Heart left ventricle (tissue), 13 donors: Measurements from ENCODE around the gene GPC6.

Experiments
- POLR2A ChIP-seq, 2 donors: fragments of 450-650 bp; IDR thresholded peaks; one replicate each; pipeline ENCODE4 v1.6.1; 2017; ENCODE audit warnings: antibody characterized with exemption in 2 of 2, mild to moderate bottlenecking in 2 of 2, moderate library complexity in 2 of 2
- TF ChIP-seq, protein P1 (sequence below), 12 donors: fragments of 200-600 bp; sonication (generic) in 4 of 12; IDR thresholded peaks; one replicate each; pipeline versions ENCODE4 v1.5.0 to v1.8.0; 2018 to 2022; ENCODE audit warnings: antibody characterized with exemption in 12 of 12, mild to moderate bottlenecking in 5 of 12
- donor health status: ischemic (EF 13 %, LVEDD 7.1; RV severe dilation, severe dysfunction).
- donor health status: DM: no; HTN: yes; CAD: no.
- donor health status: DM: no; HTN: no; CAD: no.
- donor health status: ischemic (EF 25% LVEDD 6.9; RV normal size, moderate dysfunction).
- donor health status: ischemic (EF 25% LVEDD 5.7; RV mildly dilated, moderate dysfunction).
- donor health status: ischemic (EF 35%, LVEDD 5.7; RV mildly dilated, moderate dysfunction).
- donor health status: nonischemic (EF 11% LVEDD 7.7; RV severe dilation, severe dysfunction).
- donor health status: DM: yes; HTN: yes; CAD: no.
- donor health status: PGD.
- donor health status: ischemic (EF 29% LVEDD 5.4; RV normal size, mild dysfunction).
- donor health status: nonischemic (EF 23%, LVEDD 6.1; RV moderate dilation, normal function).

- TF ChIP-seq, protein P1, sequence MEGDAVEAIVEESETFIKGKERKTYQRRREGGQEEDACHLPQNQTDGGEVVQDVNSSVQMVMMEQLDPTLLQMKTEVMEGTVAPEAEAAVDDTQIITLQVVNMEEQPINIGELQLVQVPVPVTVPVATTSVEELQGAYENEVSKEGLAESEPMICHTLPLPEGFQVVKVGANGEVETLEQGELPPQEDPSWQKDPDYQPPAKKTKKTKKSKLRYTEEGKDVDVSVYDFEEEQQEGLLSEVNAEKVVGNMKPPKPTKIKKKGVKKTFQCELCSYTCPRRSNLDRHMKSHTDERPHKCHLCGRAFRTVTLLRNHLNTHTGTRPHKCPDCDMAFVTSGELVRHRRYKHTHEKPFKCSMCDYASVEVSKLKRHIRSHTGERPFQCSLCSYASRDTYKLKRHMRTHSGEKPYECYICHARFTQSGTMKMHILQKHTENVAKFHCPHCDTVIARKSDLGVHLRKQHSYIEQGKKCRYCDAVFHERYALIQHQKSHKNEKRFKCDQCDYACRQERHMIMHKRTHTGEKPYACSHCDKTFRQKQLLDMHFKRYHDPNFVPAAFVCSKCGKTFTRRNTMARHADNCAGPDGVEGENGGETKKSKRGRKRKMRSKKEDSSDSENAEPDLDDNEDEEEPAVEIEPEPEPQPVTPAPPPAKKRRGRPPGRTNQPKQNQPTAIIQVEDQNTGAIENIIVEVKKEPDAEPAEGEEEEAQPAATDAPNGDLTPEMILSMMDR (IDR thresholded peaks at IDR 0.05), result no peak
- no peak for TF ChIP-seq POLR2A (IDR thresholded peaks at IDR 0.05)
These were observed 114.9 kb downstream of the GPC6 start for GRCh38 chr13:93341517-93341916.
